ENCODE measurements around the gene SPINK8. TPM values are rescaled to one million over a fixed set of nuclear protein-coding genes. Genes with fewer than 3 reads are reported as not detected.

SPINK8 gene
- total RNA-seq, 1 experiment from 2014 or later: not detected

GRCh38 chr3:48367201-48367600, 33.7 kb upstream of the SPINK8 start (continued):
- TF ChIP-seq REST (IDR thresholded peaks at IDR 0.05; ENCODE audit: low read depth): no peak
- no peak for TF ChIP-seq SIN3A (IDR thresholded peaks at IDR 0.05; ENCODE audit: low read depth)
- TF ChIP-seq POLR2AphosphoS5 (IDR thresholded peaks at IDR 0.05; ENCODE audit: low read depth, low read length): no peak
- TF ChIP-seq EZH2 (IDR thresholded peaks at IDR 0.05): no peak

DNA sequence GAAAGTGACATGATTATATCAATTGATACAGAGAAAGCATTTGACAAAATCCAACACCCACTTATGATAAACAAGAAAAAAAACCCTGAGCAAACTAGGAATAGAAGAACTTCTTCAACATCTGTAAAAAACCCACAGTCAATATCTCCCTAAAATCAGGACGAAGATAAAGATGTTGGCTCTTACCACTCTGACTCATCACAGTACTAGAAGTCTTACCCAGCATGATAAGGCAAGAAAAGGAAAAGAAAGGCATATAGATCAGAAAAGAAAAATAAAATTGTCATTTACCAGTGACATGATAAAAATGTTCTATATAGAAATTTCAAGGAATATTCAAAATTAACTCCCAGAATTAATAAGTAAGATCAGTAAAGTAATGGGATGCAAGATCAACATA, 31.4 kb upstream of the SPINK8 start:
- no peaks in the 10 kb centered on the region for H3K36me3 ChIP-seq (ENCODE audit: control insufficient read depth in 1 of 2, insufficient read depth in 2 of 2, low read length in 2 of 2)
- H3K4me2 ChIP-seq (ENCODE audit: low read length): no peak overlapping the region
- ChIA-PET CTCF (no interaction called here), POLR2A (no interaction called here), RAD21 (ENCODE audit: low non-redundant PET in 1 of 2, low total read pairs in 2 of 2, uncharacterized antibody in 2 of 2, unreplicated experiment in 2 of 2) (interaction anchor here in 1 of 2 experiments (0.7 kb wide), 1 partner anchor 95 kb away, joined by 4 read pairs; no protein-coding TSS in a partner anchor)
- H4K20me1 ChIP-seq (ENCODE audit: insufficient read depth): no peaks in the 10 kb centered on the region
- H3K9me3 ChIP-seq (ENCODE audit: control insufficient read depth in 1 of 2, insufficient read depth in 1 of 2, low read depth in 1 of 2, low read length in 2 of 2): peaks cover 11 to 13% of the 10 kb centered on the region in 2 experiments; a peak in 3 of 4 replicates
- H3K79me2 ChIP-seq (ENCODE audit: insufficient read depth, low read length): no peaks in the 10 kb centered on the region
- intact Hi-C loops (cut with micrococcal nuclease): loop anchor here (5.0 kb wide), 1 partner anchor 38 kb away; no protein-coding TSS in a partner anchor
- H2AFZ ChIP-seq (ENCODE audit: low read depth, low read length, poor library complexity, severe bottlenecking): no peak overlapping the region
- H3K4me1 ChIP-seq (ENCODE audit: control insufficient read depth in 1 of 2, insufficient read depth in 2 of 2, low read length in 2 of 2): peaks cover 2 to 7% of the 10 kb centered on the region in 2 experiments; a peak in 3 of 4 replicates
- no peaks in the 10 kb centered on the region for H3K9me2 ChIP-seq (ENCODE audit: insufficient read depth)
- H3K27ac ChIP-seq (ENCODE audit: low read depth, low read length): no peak overlapping the region
- no peak for DNase-seq (ENCODE audit: low read depth, low spot score)
- H3K27me3 ChIP-seq (ENCODE audit: insufficient read depth, low read length): no peaks in the 10 kb centered on the region
- no peak for ATAC-seq
- no peak overlapping the region for H3K9ac ChIP-seq (ENCODE audit: low read length)
- no TSS peak for BruUV-seq (replicated peaks)
- H3K4me3 ChIP-seq (replicated peaks in 1 of 2; ENCODE audit: low read depth in 1 of 2, low read length in 2 of 2): no peak overlapping the region
- TF ChIP-seq SP1 (IDR thresholded peaks at IDR 0.05; ENCODE audit: low read depth): no peak
- TF ChIP-seq POLR2AphosphoS5 (IDR thresholded peaks at IDR 0.05; ENCODE audit: low read depth, low read length): no peak
- no peak for TF ChIP-seq TCF7L2 (IDR thresholded peaks at IDR 0.05; ENCODE audit: borderline replicate concordance, extremely low read depth, insufficient read depth, insufficient read length)
- TF ChIP-seq, protein P1, sequence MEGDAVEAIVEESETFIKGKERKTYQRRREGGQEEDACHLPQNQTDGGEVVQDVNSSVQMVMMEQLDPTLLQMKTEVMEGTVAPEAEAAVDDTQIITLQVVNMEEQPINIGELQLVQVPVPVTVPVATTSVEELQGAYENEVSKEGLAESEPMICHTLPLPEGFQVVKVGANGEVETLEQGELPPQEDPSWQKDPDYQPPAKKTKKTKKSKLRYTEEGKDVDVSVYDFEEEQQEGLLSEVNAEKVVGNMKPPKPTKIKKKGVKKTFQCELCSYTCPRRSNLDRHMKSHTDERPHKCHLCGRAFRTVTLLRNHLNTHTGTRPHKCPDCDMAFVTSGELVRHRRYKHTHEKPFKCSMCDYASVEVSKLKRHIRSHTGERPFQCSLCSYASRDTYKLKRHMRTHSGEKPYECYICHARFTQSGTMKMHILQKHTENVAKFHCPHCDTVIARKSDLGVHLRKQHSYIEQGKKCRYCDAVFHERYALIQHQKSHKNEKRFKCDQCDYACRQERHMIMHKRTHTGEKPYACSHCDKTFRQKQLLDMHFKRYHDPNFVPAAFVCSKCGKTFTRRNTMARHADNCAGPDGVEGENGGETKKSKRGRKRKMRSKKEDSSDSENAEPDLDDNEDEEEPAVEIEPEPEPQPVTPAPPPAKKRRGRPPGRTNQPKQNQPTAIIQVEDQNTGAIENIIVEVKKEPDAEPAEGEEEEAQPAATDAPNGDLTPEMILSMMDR (IDR thresholded peaks at IDR 0.05 in 2 of 3, conservative IDR thresholded peaks at IDR 0.05 in 1 of 3; ENCODE audit: borderline replicate concordance in 1 of 3, insufficient read depth in 1 of 3, low read depth in 2 of 3, low read length in 2 of 3): no peak
- no peak for TF ChIP-seq EGR1 (IDR thresholded peaks at IDR 0.05; ENCODE audit: low read depth)
- no peak for TF ChIP-seq MAX (IDR thresholded peaks at IDR 0.05)
- no peak for TF ChIP-seq SIN3A (IDR thresholded peaks at IDR 0.05; ENCODE audit: low read depth)
- TF ChIP-seq ELF1 (IDR thresholded peaks at IDR 0.05; ENCODE audit: borderline replicate concordance, low read depth): no peak
- no peak for TF ChIP-seq REST (IDR thresholded peaks at IDR 0.05; ENCODE audit: low read depth)
- no peak for TF ChIP-seq YY1 (IDR thresholded peaks at IDR 0.05; ENCODE audit: extremely low read depth, insufficient replicate concordance, low read depth, low read length)
- TF ChIP-seq EZH2 (IDR thresholded peaks at IDR 0.05): no peak
- TF ChIP-seq ATF3 (IDR thresholded peaks at IDR 0.05): no peak
- TF ChIP-seq FOSL1 (IDR thresholded peaks at IDR 0.05; ENCODE audit: low read depth): no peak
- no peak for TF ChIP-seq RAD21 (IDR thresholded peaks at IDR 0.05; ENCODE audit: low read depth)
- no peak for TF ChIP-seq ZNF274 (IDR thresholded peaks at IDR 0.05; ENCODE audit: low read depth, low read length)
